Measurements from ENCODE around the gene CRK. TPM values are rescaled to one million over a fixed set of nuclear protein-coding genes. Genes with fewer than 3 reads are reported as not detected.
"Not testable (repeated sequence)": the region's sequence is repeated elsewhere in the genome, so short reads cannot be mapped to it uniquely, and the experiment has no call there.

Gene CRK
- polyA plus RNA-seq, 6 donors from 2014 or later: 28.1 to 34.6 (median 32.3) TPM

GRCh38 chr17:1470071-1470754, 14.2 kb upstream of the CRK start:
- peak overlapping the region in 2 of 6 donors; percentile 45 to 62 for H3K27ac Mint-ChIP-seq
- H3K27me3 Mint-ChIP-seq: no peaks in the 10 kb centered on the region
- DNase-seq (no peak), ATAC-seq (ENCODE audit: low read depth in 2 of 2) (no peak)
- peaks cover 10 to 18% of the 10 kb centered on the region in 2 donors for H3K36me3 Mint-ChIP-seq
- no peaks in the 10 kb centered on the region for H3K9me3 Mint-ChIP-seq
- H3K4me3 Mint-ChIP-seq: peak overlapping the region in 4 of 8 donors; percentile 6 to 87 (median 46)
- H3K4me1 Mint-ChIP-seq: peaks cover 38 to 60% (median 46%) of the 10 kb centered on the region in 3 donors

- H3K4me1 Mint-ChIP-seq: peaks cover 33 to 51% (median 40%) of the 10 kb centered on the region in 3 donors
- peak overlapping the region in 2 of 6 donors; percentile 45 to 75 for H3K27ac Mint-ChIP-seq
- no peaks in the 10 kb centered on the region for H3K27me3 Mint-ChIP-seq
- no peak for ATAC-seq (ENCODE audit: low read depth in 2 of 2)
- H3K9me3 Mint-ChIP-seq: no peaks in the 10 kb centered on the region
- H3K4me3 Mint-ChIP-seq: peak overlapping the region in 2 of 8 donors; percentile 47 to 66
- no peak for DNase-seq
- peaks cover 10 to 18% of the 10 kb centered on the region in 2 donors for H3K36me3 Mint-ChIP-seq
Observed at GRCh38 chr17:1469231-1469852, 13.3 kb upstream of the CRK start.

GRCh38 chr17:1467898-1468492, 12.0 kb upstream of the CRK start:
- no peak for DNase-seq

GRCh38 chr17:1467258-1467657, 11.2 kb upstream of the CRK start:
- Mint-ChIP-seq H3K4me1 (peaks cover 25 to 40% (median 39%) of the 10 kb centered on the region in 3 donors), H3K27ac (no peak overlapping the region), H3K4me3 (no peak overlapping the region), H3K27me3 (no peaks in the 10 kb centered on the region), H3K9me3 (no peaks in the 10 kb centered on the region), H3K36me3 (peaks cover 10 to 18% of the 10 kb centered on the region in 2 donors)
- DNase-seq (no peak), ATAC-seq (ENCODE audit: low read depth in 2 of 2) (no peak)

More at GRCh38 chr17:1467898-1468492, 12.0 kb upstream of the CRK start:
- Mint-ChIP-seq H3K4me3 (no peak overlapping the region), H3K9me3 (no peaks in the 10 kb centered on the region), H3K36me3 (peaks cover 10 to 18% of the 10 kb centered on the region in 2 donors), H3K27me3 (no peaks in the 10 kb centered on the region), H3K4me1 (peaks cover 29 to 45% (median 38%) of the 10 kb centered on the region in 3 donors), H3K27ac (no peak overlapping the region)
- no peak for ATAC-seq (ENCODE audit: low read depth in 2 of 2)

- peaks cover 4 to 10% (median 8%) of the 10 kb centered on the region in 3 donors for H3K27me3 Mint-ChIP-seq
- peaks cover 6 to 12% of the 10 kb centered on the region in 2 donors for H3K36me3 Mint-ChIP-seq
- DNase-seq (no peak), ATAC-seq (ENCODE audit: low read depth in 2 of 2) (no peak)
- no peaks in the 10 kb centered on the region for H3K9me3 Mint-ChIP-seq
- H3K27ac Mint-ChIP-seq: peak overlapping the region in 1 of 6 donors; percentile 54
- H3K4me1 Mint-ChIP-seq: peaks cover 30 to 41% (median 31%) of the 10 kb centered on the region in 3 donors
- H3K4me3 Mint-ChIP-seq: no peak overlapping the region
Observed at GRCh38 chr17:1464186-1464585, 8.2 kb upstream of the CRK start.

- Mint-ChIP-seq H3K4me3 (peak overlapping the region; percentile 69 to 93 (median 84)), H3K36me3 (no peaks in the 10 kb centered on the region), H3K4me1 (peaks cover 18 to 36% (median 26%) of the 10 kb centered on the region in 3 donors), H3K27ac (peak overlapping the region; percentile 64 to 98 (median 92)), H3K27me3 (peaks cover 4 to 10% (median 8%) of the 10 kb centered on the region in 3 donors), H3K9me3 (no peaks in the 10 kb centered on the region)
- ATAC-seq (ENCODE audit: low read depth in 2 of 2) (no peak), DNase-seq (no peak)
Observed at GRCh38 chr17:1462164-1463112, 6.4 kb upstream of the CRK start.

GRCh38 chr17:1461198-1461944, 5.3 kb upstream of the CRK start:
- peaks cover 4 to 10% (median 8%) of the 10 kb centered on the region in 3 donors for H3K27me3 Mint-ChIP-seq
- no peaks in the 10 kb centered on the region for H3K36me3 Mint-ChIP-seq
- no peaks in the 10 kb centered on the region for H3K9me3 Mint-ChIP-seq
- H3K27ac Mint-ChIP-seq: peak overlapping the region in 2 of 6 donors; percentile 8 to 58
- H3K4me3 Mint-ChIP-seq: peak overlapping the region in 4 of 8 donors; percentile 33 to 79 (median 62)
- DNase-seq (no peak), ATAC-seq (ENCODE audit: low read depth in 2 of 2) (no peak)
- H3K4me1 Mint-ChIP-seq: peaks cover 26 to 47% (median 30%) of the 10 kb centered on the region in 3 donors

- Mint-ChIP-seq H3K4me1 (peaks cover 29 to 49% (median 32%) of the 10 kb centered on the region in 3 donors), H3K9me3 (no peaks in the 10 kb centered on the region), H3K36me3 (no peaks in the 10 kb centered on the region), H3K27me3 (peaks cover 4 to 10% (median 8%) of the 10 kb centered on the region in 3 donors), H3K27ac (no peak overlapping the region), H3K4me3 (peak overlapping the region in 1 of 8 donors; percentile 72)
- DNase-seq (no peak), ATAC-seq (ENCODE audit: low read depth in 2 of 2) (no peak)
Observed at GRCh38 chr17:1460233-1460632, 4.2 kb upstream of the CRK start.

- Mint-ChIP-seq H3K27me3 (peaks cover 4 to 8% (median 5%) of the 10 kb centered on the region in 3 donors), H3K4me1 (peaks cover 23 to 58% (median 41%) of the 10 kb centered on the region in 3 donors), H3K27ac (peak overlapping the region; percentile 76 to 97 (median 96)), H3K36me3 (no peaks in the 10 kb centered on the region), H3K4me3 (peak overlapping the region; percentile 82 to 97 (median 92)), H3K9me3 (no peaks in the 10 kb centered on the region)
- DNase-seq (peak; percentile 62), ATAC-seq (ENCODE audit: low read depth in 2 of 2) (peak; percentile 44 to 47)
Observed at GRCh38 chr17:1455291-1455796, 688 bp downstream of the CRK start.

GRCh38 chr17:1454541-1454940, 1.5 kb downstream of the CRK start:
- Mint-ChIP-seq H3K9me3 (no peaks in the 10 kb centered on the region), H3K4me3 (peak overlapping the region; percentile 82 to 97 (median 92)), H3K4me1 (peaks cover 21 to 61% (median 44%) of the 10 kb centered on the region in 3 donors), H3K27ac (peak overlapping the region in 5 of 6 donors; percentile 58 to 97 (median 86)), H3K36me3 (no peaks in the 10 kb centered on the region), H3K27me3 (peaks cover under 1 to 3% (median under 1%) of the 10 kb centered on the region in 3 donors)
- ATAC-seq (ENCODE audit: low read depth in 2 of 2) (no peak), DNase-seq (no peak)

GRCh38 chr17:1453694-1454093, 2.3 kb downstream of the CRK start:
- not testable (repeated sequence) for ATAC-seq (ENCODE audit: low read depth in 2 of 2); DNase-seq; H3K9me3 Mint-ChIP-seq; H3K36me3 Mint-ChIP-seq; H3K27me3 Mint-ChIP-seq
- H3K27ac Mint-ChIP-seq: peak overlapping the region in 4 of 6 donors; percentile 30 to 86 (median 72)
- H3K4me1 Mint-ChIP-seq: peaks cover 28 to 69% (median 52%) of the 10 kb centered on the region in 3 donors
- peak overlapping the region in 7 of 8 donors; percentile 2 to 97 (median 60) for H3K4me3 Mint-ChIP-seq

- no peak for DNase-seq
- Mint-ChIP-seq H3K27ac (peak overlapping the region in 3 of 6 donors; percentile 44 to 86 (median 77)), H3K4me3 (peak overlapping the region in 3 of 8 donors; percentile 16 to 90 (median 56)), H3K4me1 (peaks cover 28 to 74% (median 52%) of the 10 kb centered on the region in 3 donors), H3K27me3 (no peaks in the 10 kb centered on the region), H3K9me3 (no peaks in the 10 kb centered on the region), H3K36me3 (no peaks in the 10 kb centered on the region)
- no peak for ATAC-seq (ENCODE audit: low read depth in 2 of 2)
Observed at GRCh38 chr17:1452836-1453235, 3.2 kb downstream of the CRK start.
